GM12872 (cell line): ENCODE measurements around the gene KIRREL2.

Experiments used
- TF ChIP-seq, protein P1 (sequence below): IDR thresholded peaks from 3 replicates; pipeline ENCODE4 v1.5.1; 2011; ENCODE audit warnings: low read depth, mild to moderate bottlenecking, low read length, moderate library complexity; ENCODE audit not compliant: insufficient read depth

KIRREL2 gene

DNA sequence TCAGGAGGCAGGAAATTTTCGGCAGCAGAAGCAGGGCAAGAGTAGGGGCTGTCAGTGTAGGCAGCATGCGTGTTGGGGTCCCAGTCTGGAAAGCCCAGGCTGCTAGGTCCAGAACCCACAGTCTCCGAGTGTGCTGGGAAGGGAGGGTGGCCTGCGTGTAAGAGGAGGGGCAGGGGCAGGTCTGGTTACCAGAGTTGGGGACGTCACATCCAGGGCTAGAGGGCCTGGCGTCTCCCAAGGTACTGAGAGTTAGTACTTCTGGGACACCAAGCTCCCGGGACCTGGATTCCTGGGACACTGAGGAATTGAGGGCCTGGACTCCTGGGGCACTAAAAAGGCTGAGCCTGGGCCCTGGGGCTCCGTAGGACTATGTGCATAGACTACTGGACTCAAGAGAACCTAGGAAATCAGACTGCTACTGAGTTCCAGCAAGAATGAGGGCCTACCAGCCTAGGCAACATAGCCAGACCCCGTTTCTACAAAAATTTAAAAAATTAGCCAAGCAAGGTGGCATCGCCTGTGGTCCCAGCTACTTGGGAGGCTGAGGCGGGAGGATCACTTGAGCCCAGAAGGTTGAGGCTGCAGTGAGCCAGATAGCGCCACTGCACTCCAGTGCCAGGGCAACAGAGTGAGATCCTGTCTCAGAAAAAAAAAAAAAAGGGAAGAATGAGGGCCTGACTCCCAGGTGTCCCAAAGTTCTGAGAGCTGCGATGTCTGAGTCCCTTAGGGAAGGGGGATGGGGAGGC, 41.2 kb downstream of the KIRREL2 start:
- TF ChIP-seq, protein P1, sequence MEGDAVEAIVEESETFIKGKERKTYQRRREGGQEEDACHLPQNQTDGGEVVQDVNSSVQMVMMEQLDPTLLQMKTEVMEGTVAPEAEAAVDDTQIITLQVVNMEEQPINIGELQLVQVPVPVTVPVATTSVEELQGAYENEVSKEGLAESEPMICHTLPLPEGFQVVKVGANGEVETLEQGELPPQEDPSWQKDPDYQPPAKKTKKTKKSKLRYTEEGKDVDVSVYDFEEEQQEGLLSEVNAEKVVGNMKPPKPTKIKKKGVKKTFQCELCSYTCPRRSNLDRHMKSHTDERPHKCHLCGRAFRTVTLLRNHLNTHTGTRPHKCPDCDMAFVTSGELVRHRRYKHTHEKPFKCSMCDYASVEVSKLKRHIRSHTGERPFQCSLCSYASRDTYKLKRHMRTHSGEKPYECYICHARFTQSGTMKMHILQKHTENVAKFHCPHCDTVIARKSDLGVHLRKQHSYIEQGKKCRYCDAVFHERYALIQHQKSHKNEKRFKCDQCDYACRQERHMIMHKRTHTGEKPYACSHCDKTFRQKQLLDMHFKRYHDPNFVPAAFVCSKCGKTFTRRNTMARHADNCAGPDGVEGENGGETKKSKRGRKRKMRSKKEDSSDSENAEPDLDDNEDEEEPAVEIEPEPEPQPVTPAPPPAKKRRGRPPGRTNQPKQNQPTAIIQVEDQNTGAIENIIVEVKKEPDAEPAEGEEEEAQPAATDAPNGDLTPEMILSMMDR = no peak

DNA sequence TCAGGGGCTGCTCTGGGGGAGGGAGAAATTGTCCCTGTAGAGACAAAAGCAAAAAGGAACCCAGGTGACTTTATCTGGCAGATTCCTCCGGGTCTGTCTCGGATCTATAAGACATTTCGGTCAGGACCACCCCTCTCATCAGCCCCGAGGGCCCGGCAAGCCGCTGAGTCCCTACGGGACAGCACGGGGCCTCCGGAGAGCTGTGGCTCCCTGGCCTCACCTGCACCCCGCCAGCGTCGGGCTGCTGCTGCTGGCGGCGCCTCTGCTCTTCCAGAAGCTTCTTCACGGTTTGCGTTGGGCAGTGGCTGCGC, 41.7 kb downstream of the KIRREL2 start:
- TF ChIP-seq, protein P1 = no peak

DNA sequence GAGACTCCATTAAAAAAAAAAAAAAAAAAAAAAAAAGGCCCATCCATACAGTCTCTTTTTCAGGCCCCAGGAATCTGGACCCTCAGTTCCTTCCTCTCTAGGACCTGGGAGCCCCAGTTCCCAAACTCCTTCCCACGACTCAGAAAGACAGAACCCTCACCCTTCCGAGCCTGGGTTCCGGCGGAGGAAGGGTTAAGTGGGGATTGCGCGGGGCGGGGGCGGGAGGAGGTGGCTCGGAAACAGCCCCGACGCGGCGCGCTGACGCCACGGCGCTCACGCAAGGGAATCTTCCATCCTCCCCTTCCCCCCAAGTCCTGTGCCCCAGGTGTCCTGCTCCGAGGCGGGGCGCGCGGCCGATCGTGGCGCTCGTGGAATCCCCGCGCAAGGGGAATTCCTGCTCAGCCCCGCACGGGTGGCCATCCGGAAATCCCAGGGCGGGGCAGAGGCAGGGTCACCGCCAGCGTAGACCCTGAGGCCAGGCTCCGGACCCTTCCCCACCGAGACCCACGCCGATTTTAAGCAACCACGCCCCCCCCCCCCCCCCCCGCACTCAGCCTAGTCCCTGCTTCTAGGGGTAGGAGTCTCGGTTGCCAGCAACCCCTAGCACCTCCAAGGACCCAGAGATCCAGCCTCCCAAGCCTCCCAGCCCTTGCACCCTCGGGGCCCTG, 43.0 kb downstream of the KIRREL2 start:
- TF ChIP-seq, protein P1 = no peak

DNA sequence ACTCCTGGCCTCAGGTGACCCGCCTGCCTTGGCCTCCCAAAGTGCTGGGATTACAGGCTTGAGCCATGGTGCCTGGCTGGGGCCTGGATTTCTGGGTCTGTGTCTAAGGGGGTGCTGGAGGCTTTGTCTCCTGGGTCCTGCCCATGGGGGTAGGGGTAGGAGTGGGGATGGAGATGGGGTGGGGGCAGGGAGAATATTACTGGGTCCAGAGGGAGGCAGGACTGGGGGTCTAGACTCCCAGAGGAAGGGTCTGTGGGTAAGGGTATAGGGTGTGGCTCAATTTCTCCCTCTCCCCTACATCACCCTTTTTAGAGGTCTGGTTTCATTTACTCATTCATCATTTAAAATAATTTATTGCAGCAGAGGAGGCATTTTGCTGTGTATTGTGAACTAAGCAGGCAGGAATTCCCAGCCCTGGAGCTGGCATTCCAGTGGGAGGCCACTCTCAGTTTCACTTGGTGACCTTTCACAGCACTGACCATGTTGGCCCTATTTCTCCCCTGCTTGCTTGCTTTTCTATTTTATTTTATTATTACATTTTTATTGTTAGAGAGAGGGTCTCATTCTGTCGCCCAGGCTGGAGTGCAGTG, 44.4 kb downstream of the KIRREL2 start:
- TF ChIP-seq, protein P1 = no peak

DNA sequence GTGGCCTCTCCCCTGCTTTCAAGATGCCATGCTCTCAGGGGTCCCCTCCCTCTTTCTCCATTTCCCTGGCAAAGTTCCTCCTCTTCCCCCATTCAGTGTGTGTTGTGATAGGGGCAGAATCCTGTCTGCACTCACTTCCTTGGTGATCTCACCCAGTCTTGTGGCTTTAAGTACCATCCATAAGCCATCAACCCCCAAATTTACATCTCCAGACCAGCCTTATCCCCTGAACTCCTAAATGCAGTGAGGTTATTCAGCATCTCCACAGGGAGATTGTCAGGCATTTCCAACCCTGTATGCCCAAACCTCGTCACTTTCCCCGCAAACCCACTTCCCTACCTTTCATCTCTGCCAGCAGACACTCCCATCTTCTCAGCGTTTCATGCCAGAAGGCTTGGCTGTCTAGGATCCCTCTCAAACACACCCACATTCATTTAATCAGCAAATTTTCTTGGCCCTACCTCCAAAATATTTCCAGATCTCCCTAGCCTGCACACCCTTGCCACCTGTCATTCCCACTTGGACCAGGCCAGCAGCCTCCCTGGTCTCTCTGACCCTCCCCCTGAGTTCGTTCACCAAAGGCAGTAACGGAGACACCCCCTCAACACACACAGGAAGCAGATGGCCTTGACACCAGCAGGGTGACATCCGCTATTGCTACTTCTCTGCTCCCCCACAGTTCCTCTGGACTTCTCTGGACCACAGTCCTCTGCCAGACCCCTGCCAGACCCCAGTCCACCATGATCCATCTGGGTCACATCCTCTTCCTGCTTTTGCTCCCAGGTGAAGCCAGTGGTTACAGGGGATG, 45.3 kb downstream of the KIRREL2 start, which contains the start of gene HCST:
HCST (plus strand) TSS at position 676 of the 808 bp plus-strand sequence; CDS start at position 741, 65 bp downstream.
- TF ChIP-seq, protein P1 = peak; percentile 24; the same call in 1 of the 3 replicates

DNA sequence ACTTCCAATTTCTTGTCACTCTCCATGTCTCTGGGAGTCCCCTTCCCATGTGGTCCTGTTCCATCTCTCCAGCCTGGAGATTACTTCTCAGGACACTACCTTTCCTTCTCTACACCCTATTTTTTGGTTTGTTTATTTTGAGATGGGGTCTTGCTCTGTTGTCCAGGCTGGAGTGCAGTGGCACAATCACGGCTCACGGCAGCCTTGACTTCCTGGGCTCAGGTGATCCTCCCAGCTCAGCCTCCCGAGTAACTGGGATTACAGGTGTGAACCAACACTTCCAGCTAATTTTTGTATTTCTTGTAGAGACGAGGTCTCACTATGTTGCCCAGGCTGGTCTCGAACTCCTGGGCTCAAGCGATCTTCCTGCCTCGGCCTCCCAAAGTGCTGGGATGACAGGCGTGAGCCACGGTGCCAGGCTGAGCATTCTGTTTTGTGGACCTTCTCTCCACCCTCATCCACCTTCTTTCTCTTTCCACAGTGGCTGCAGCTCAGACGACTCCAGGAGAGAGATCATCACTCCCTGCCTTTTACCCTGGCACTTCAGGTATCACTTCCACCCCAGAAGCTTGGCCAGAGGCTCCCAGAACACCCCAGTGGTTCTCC, 46.3 kb downstream of the KIRREL2 start:
- TF ChIP-seq, protein P1 = no peak
